ENCODE measurements around the gene CEP63. TPM values are rescaled to one million over a fixed set of nuclear protein-coding genes. Genes with fewer than 3 reads are reported as not detected.

The CEP63 gene
- total RNA-seq, 2 experiments from 2014 or later, result 25.3 to 27.0 TPM

DNA sequence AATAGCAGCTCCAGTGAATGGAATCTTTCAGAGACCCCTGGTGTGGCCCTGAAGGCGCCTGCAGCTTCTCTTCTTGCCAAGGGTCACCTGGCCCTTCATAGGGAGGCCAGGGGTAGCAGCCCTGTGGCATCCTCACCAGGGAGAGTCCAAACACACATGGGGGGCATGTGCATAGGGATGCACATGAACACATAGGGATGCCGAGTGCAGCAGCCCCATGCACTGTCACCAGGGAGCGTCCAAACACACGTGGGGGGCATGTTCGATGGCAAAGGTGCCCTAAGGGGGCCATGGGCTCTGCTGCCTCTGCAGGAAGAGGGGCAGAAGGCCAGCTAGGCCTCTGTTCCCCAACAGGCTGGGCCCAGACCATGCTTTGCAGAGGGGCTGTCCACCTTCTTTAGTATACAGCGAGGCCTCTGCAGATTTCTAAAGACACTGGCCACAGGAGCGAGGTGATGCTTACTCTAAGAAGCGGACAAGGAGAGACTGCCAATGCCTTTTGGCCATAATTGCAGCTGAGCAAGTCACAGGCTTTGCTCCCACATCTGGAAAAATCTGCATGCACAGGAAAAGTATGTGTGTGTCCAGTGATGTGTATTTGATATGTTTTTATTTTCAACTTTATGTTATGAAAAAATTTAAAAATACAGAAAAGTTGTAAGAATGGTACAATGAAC, 21.0 kb upstream of the CEP63 start:
- Mint-ChIP-seq H3K27me3 (peaks cover 6% of the 10 kb centered on the region), H3K27ac (no peak overlapping the region), H3K4me3 (no peak overlapping the region), H3K4me1 (ENCODE audit: low read depth) (no peaks in the 10 kb centered on the region), H3K36me3 (ENCODE audit: low read depth) (no peaks in the 10 kb centered on the region), H3K9me3 (no peaks in the 10 kb centered on the region)
- ChIA-PET CTCF (no interaction called here), POLR2A (no interaction called here)
- DNase-seq (no peak), ATAC-seq (no peak)
- TF ChIP-seq, protein P1, sequence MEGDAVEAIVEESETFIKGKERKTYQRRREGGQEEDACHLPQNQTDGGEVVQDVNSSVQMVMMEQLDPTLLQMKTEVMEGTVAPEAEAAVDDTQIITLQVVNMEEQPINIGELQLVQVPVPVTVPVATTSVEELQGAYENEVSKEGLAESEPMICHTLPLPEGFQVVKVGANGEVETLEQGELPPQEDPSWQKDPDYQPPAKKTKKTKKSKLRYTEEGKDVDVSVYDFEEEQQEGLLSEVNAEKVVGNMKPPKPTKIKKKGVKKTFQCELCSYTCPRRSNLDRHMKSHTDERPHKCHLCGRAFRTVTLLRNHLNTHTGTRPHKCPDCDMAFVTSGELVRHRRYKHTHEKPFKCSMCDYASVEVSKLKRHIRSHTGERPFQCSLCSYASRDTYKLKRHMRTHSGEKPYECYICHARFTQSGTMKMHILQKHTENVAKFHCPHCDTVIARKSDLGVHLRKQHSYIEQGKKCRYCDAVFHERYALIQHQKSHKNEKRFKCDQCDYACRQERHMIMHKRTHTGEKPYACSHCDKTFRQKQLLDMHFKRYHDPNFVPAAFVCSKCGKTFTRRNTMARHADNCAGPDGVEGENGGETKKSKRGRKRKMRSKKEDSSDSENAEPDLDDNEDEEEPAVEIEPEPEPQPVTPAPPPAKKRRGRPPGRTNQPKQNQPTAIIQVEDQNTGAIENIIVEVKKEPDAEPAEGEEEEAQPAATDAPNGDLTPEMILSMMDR (IDR thresholded peaks at IDR 0.05), result no peak
- intact Hi-C loops (cut with micrococcal nuclease), result no loop called here

DNA sequence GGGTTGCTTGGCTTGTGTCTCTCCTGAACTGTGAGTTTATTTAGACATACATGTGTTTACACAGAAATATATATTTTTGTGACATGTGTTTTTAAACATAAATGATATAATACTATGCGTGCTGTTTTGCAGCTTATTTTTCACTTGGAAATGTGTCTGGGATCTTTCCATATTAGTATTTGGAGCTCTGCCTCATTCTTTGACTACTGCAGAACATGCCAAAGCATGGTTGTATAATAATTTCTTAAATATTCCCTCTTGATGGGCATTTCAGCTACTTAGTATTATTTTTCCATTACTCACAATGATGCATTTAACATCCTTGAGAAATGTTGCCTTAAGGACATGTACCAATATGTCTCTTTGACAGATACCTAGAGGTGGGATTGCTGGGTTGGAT, 19.5 kb upstream of the CEP63 start:
- intact Hi-C loops (cut with micrococcal nuclease), result no loop called here
- H3K27me3 Mint-ChIP-seq, result peaks cover 4% of the 10 kb centered on the region
- TF ChIP-seq, protein P1 (IDR thresholded peaks at IDR 0.05), result no peak
- ATAC-seq (no peak), DNase-seq (no peak)
- no peaks in the 10 kb centered on the region for H3K9me3 Mint-ChIP-seq
- no peak overlapping the region for H3K4me3 Mint-ChIP-seq
- ChIA-PET POLR2A (no interaction called here), CTCF (interaction anchor here (1.4 to 1.9 kb wide), 2 partner anchors 11 to 269 kb away, joined by 4 to 6 read pairs; no protein-coding TSS in a partner anchor)
- H3K27ac Mint-ChIP-seq, result no peak overlapping the region
- no peaks in the 10 kb centered on the region for H3K36me3 Mint-ChIP-seq (ENCODE audit: low read depth)
- no peaks in the 10 kb centered on the region for H3K4me1 Mint-ChIP-seq (ENCODE audit: low read depth)

DNA sequence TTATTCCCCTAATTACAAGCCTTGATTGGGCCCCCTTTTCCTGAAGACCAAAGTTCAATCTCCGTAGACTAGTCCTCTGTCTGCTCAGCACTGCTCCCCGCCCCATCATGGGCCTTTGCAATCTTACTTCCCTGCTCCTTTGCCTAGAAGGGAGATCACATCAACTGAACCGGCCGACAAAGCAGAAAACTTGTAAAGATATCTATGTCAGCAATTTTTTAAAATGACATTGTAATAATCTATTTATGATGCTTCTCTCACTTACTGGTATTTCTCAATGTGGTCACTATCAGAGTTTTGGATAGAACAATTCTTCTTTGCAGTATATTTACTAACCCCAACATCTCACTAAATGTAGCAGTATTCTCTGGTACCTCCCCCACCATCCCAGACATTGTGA, 17.3 kb upstream of the CEP63 start:
- intact Hi-C loops (cut with micrococcal nuclease), result no loop called here
- Mint-ChIP-seq H3K9me3 (no peaks in the 10 kb centered on the region), H3K4me3 (no peak overlapping the region), H3K27me3 (peaks cover 1% of the 10 kb centered on the region), H3K36me3 (ENCODE audit: low read depth) (peaks cover 2% of the 10 kb centered on the region), H3K4me1 (ENCODE audit: low read depth) (no peaks in the 10 kb centered on the region), H3K27ac (no peak overlapping the region)
- ChIA-PET POLR2A (no interaction called here), CTCF (interaction anchor here (1.2 kb wide), 1 partner anchor 11 kb away, joined by 3 read pairs; no protein-coding TSS in a partner anchor)
- no peak for DNase-seq
- TF ChIP-seq, protein P1 (IDR thresholded peaks at IDR 0.05), result no peak
- no peak for ATAC-seq

DNA sequence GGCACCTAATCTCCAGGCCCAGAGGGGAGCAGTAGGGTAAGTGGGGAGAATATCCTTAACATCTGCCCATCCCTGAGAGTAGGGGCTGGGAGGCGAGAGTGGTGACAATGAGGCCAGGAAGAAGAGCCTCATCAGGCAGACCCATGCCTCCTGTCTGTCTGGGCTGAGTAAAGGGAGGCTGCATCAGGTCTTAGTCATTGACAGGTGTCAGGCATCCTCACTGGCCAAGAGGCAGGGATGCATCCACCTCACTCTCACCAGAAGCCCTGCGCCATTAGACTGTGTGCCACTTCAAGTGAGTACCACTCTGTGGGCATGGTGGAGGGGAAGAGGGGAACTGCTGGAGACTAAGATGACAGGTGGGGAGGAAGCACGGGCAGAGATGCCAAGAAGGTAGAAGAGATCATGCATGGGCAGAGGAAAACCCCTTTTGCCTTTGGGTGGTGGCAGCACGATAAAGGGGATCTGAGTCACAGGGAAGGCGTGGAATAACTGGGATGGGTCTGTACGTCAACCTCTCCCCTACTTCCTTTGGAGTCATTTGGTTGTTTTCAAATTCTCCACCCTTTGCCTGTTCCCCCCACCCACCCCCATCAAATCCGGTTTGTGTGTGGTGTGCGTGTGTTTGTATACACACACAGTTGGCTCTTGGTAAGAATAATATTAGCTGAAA, 14.2 kb upstream of the CEP63 start:
- CTCF ChIA-PET, result interaction anchor here (0.9 to 7.9 kb wide), 8 partner anchors 13 to 259 kb away, joined by 3 to 111 read pairs (median 12); partner anchors contain the start of genes ANAPC13 and CEP63
- intact Hi-C loops (cut with micrococcal nuclease), result loop anchor here (5.0 kb wide), 2 partner anchors 259 to 274 kb away; no protein-coding TSS in a partner anchor
- no peak for ATAC-seq
- no peak for DNase-seq
- POLR2A ChIA-PET, result interaction anchor here (0.7 kb wide), 1 partner anchor 10 kb away, joined by 5 read pairs; no protein-coding TSS in a partner anchor
- Mint-ChIP-seq H3K9me3 (no peaks in the 10 kb centered on the region), H3K27ac (no peak overlapping the region), H3K36me3 (ENCODE audit: low read depth) (peaks cover 4% of the 10 kb centered on the region), H3K4me1 (ENCODE audit: low read depth) (peaks cover 2% of the 10 kb centered on the region), H3K4me3 (no peak overlapping the region), H3K27me3 (no peaks in the 10 kb centered on the region)
- TF ChIP-seq, protein P1 (IDR thresholded peaks at IDR 0.05), result no peak

DNA sequence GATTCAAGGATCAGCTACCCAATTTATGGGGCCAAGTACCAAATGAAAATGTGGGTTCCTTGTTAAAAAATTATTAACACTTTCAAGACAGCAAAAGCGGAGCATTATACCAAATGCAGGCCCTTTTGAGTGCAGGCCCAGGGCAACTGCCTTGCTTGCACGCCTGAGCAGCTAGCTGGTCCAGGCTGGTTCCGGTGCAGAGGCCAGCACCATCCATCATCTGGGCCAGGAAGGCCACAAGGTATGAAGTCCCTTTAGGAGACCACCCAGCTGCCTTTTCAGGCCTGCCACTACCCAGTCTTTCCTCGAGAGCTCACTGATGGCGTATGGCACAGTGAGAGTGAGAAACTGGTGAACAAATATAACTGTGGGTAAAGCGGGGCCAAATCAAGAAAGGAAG, 13.0 kb upstream of the CEP63 start:
- Mint-ChIP-seq H3K9me3 (no peaks in the 10 kb centered on the region), H3K4me3 (no peak overlapping the region), H3K27me3 (no peaks in the 10 kb centered on the region), H3K4me1 (ENCODE audit: low read depth) (peaks cover 2% of the 10 kb centered on the region), H3K36me3 (ENCODE audit: low read depth) (peaks cover 10% of the 10 kb centered on the region), H3K27ac (no peak overlapping the region)
- DNase-seq, result no peak
- TF ChIP-seq, protein P1 (IDR thresholded peaks at IDR 0.05), result no peak
- intact Hi-C loops (cut with micrococcal nuclease), result loop anchor here (5.0 kb wide), 2 partner anchors 261 to 276 kb away; no protein-coding TSS in a partner anchor
- CTCF ChIA-PET, result interaction anchor here (1.1 to 7.9 kb wide), 14 partner anchors 12 to 274 kb away, joined by 3 to 111 read pairs (median 10); partner anchors contain the start of genes ANAPC13 and CEP63
- ATAC-seq, result no peak
- POLR2A ChIA-PET, result interaction anchor here (0.5 kb wide), 1 partner anchor 156 kb away, joined by 3 read pairs; no protein-coding TSS in a partner anchor

Measured in activated CD8-positive, alpha-beta T cell treated with anti-CD3 and anti-CD28 coated beads for 36 hours (primary cell).